HepG2 (cell line): Measurements from ENCODE around the gene ADD2. TPM values are rescaled to one million over a fixed set of nuclear protein-coding genes. Genes with fewer than 3 reads are reported as not detected.
A peak's percentile ranks its signal among the peaks of the same experiment; 100 is the strongest.

Source experiments
- ATAC-seq: fragments of 200-7000 bp; cut with Tn5 transposase; 3 replicates; pipeline ENCODE4 v1.9.1; 2020; ENCODE audit warnings: mild to moderate bottlenecking, moderate library complexity
- BruUV-seq: library from RNA; stranded (reverse); fragments of 400-500 nt; replicated peaks from 2 replicates; lab custom pipeline; 2021; lab: Mats Ljungman, UMichigan
- CTCF ChIA-PET: fragments of 300-600 bp; formaldehyde crosslinking; extraction: SDS; loops from one replicate; lab custom pipeline; 2021; ENCODE audit warnings: low total read pairs, inconsistent platforms, low intra/inter-chr PET ratio; lab: Yijun Ruan, JAX
- POLR2A ChIA-PET: fragments of 350-600 bp; sonication (Branson Sonifier 250); formaldehyde crosslinking; loops from one replicate; lab custom pipeline; 2020; ENCODE audit warnings: antibody characterized with exemption, inconsistent platforms; lab: Yijun Ruan, JAX
- DNase-seq: peaks from one replicate; pipeline ENCODE4 v3.0.0-alpha.2; 2015; ENCODE audit warnings: low spot score
- FAIRE-seq: peaks from 3 replicates; lab custom pipeline; 2011; peaks lifted over from hg19 to GRCh38; lab: Jason Lieb, UNC
- H2AFZ ChIP-seq: one replicate; pipeline ENCODE4 v1.6.1; 2011; ENCODE audit warnings: low read length, inconsistent platforms
- H3K27ac ChIP-seq: fragments of 300-600 bp; 3 replicates; pipeline ENCODE4 v1.8.0; 2011; ENCODE audit warnings: mixed run types, mild to moderate bottlenecking, mixed read lengths, low read length, inconsistent platforms; ENCODE audit not compliant: insufficient read depth; ENCODE audit errors: extremely low read length
- H3K27me3 ChIP-seq, 2 experiments: fragments of 200-600 bp in 1 of 2; 2 replicates in 1 of 2; 3 replicates in 1 of 2; pipeline versions ENCODE4 v1.6.0 to v1.8.0; 2011; ENCODE audit warnings: low read length in 2 of 2, mild to moderate bottlenecking in 2 of 2, moderate library complexity in 2 of 2, inconsistent platforms in 1 of 2; ENCODE audit not compliant: insufficient read depth in 2 of 2, control insufficient read depth in 1 of 2
- H3K36me3 ChIP-seq, 2 experiments: fragments of 200-600 bp in 1 of 2; replicated peaks in 1 of 2; 2 replicates in 1 of 2; 3 replicates in 1 of 2; pipeline versions ENCODE4 v1.5.1 to v1.8.0; 2011; ENCODE audit warnings: low read length in 2 of 2, inconsistent platforms in 1 of 2; ENCODE audit not compliant: insufficient read depth in 2 of 2, control insufficient read depth in 1 of 2
- H3K4me1 ChIP-seq: 2 replicates; pipeline ENCODE4 v1.5.1; 2012; ENCODE audit warnings: low read length, inconsistent platforms; ENCODE audit not compliant: insufficient read depth
- H3K4me2 ChIP-seq: 2 replicates; pipeline ENCODE4 v1.6.0; 2011; ENCODE audit warnings: low read depth, low read length, inconsistent platforms
- H3K4me3 ChIP-seq, 3 experiments: fragments of 200-600 bp in 1 of 3; sonication (generic), shearing (Covaris generic) in 1 of 3; replicated peaks in 1 of 3; 2 replicates each; pipeline ENCODE4 v1.5.1; 2011 to 2016; ENCODE audit warnings: low read length in 3 of 3, inconsistent platforms in 2 of 3, low read depth in 2 of 3, mild to moderate bottlenecking in 2 of 3, control low read depth in 1 of 3, mixed read lengths in 1 of 3; ENCODE audit not compliant: insufficient read depth in 1 of 3
- H3K79me2 ChIP-seq: one replicate; pipeline ENCODE4 v1.6.1; 2011; ENCODE audit warnings: low read length, inconsistent platforms; ENCODE audit not compliant: insufficient read depth
- H3K9ac ChIP-seq: 2 replicates; pipeline ENCODE4 v1.6.0; 2011; ENCODE audit warnings: mild to moderate bottlenecking, low read depth, low read length, inconsistent platforms; ENCODE audit not compliant: insufficient read depth
- H3K9me3 ChIP-seq: 2 replicates; pipeline ENCODE4 v1.5.1; 2012; ENCODE audit warnings: mild to moderate bottlenecking, low read length
- H4K20me1 ChIP-seq: 2 replicates; pipeline ENCODE4 v1.6.0; 2011; ENCODE audit warnings: inconsistent platforms, mild to moderate bottlenecking, low read length, moderate library complexity; ENCODE audit not compliant: insufficient read depth
- FOXA3 ChIP-seq: IDR thresholded peaks from 2 replicates; pipeline ENCODE4 v1.6.1; 2016; ENCODE audit warnings: missing genetic modification reagents, missing compliant biosample characterization
- SIN3B ChIP-seq: fragments of 150-350 bp; IDR thresholded peaks from 2 replicates; pipeline ENCODE4 v1.6.1; 2014; ENCODE audit warnings: low read length
- SIX1 ChIP-seq: sonication (generic); formaldehyde crosslinking; IDR thresholded peaks from 2 replicates; pipeline ENCODE4 v1.4.0; 2020; ENCODE audit warnings: missing genetic modification reagents, borderline replicate concordance
- TOE1 ChIP-seq: sonication (generic); formaldehyde crosslinking; IDR thresholded peaks from 2 replicates; pipeline ENCODE4 v1.4.0; 2020; ENCODE audit warnings: mild to moderate bottlenecking, missing genetic modification reagents
- ZNF160 ChIP-seq: sonication (generic); formaldehyde crosslinking; IDR thresholded peaks from 2 replicates; pipeline ENCODE4 v1.8.0; 2022; ENCODE audit warnings: mild to moderate bottlenecking, inconsistent platforms, missing genetic modification reagents
- ZNF501 ChIP-seq: sonication (generic); formaldehyde crosslinking; IDR thresholded peaks from 2 replicates; pipeline ENCODE4 v1.5.1; 2020; ENCODE audit warnings: mild to moderate bottlenecking, moderate library complexity, missing genetic modification reagents
- ZNF629 ChIP-seq: sonication (generic); formaldehyde crosslinking; conservative IDR thresholded peaks from 2 replicates; pipeline ENCODE4 v1.5.0; 2020; ENCODE audit warnings: missing genetic modification reagents
- ZNF670 ChIP-seq: sonication (generic); formaldehyde crosslinking; IDR thresholded peaks from 2 replicates; pipeline ENCODE4 v1.8.0; 2022; ENCODE audit warnings: mild to moderate bottlenecking, missing genetic modification reagents, borderline replicate concordance
- WGBS: methylation state at CpG from one replicate; pipeline ENCODE4 v1.1.6; 2017; ENCODE audit warnings: low lambda C conversion rate; 5-methylcytosine and 5-hydroxymethylcytosine counted together
- in situ Hi-C: cut with HindIII; loops from 2 replicates; pipeline ENCODE4 v1.10.0; 2017; ENCODE audit warnings: low pct_unique_long_range_greater_than_20kb; ENCODE audit not compliant: extremely low pct_ligation_motif_present
- intact Hi-C: fragments of 100-400 bp; cut with micrococcal nuclease; formaldehyde crosslinking; loops from one replicate; pipeline ENCODE4 v1.10.0; 2022; ENCODE audit not compliant: unreplicated experiment
- polyA plus RNA-seq, 8 experiments: library from polyadenylated mRNA; depleted of rRNA in 3 of 8; stranded (reverse) in 7 of 8; unstranded in 1 of 8; fragments of >200 nt; fragmentation: Illumina TruSeq in 4 of 8; extraction: Trizol in 4 of 8; gene quantifications; 2 replicates each; pipeline versions ENCODE4 v1.2.1 to v1.2.3, GENCODE V29; 2011 to 2016; ENCODE audit warnings: low read depth in 4 of 8, missing spikeins in 1 of 8, mixed read lengths in 1 of 8; ENCODE audit not compliant: insufficient read depth in 1 of 8
- total RNA-seq, 5 experiments: library from RNA; depleted of rRNA; stranded (reverse); fragments of >200 nt; fragmentation: Illumina TruSeq; extraction: Trizol; gene quantifications; 2 replicates each; pipeline ENCODE4 v1.2.3, GENCODE V29; 2016; ENCODE audit warnings: low read depth in 1 of 5
- TF ChIP-seq, protein P1 (sequence below): IDR thresholded peaks from 2 replicates; pipeline ENCODE4 v1.6.1; 2012; ENCODE audit warnings: low read length, improper control_type of control experiment
- TF ChIP-seq, protein P2 (sequence below): sonication (generic); formaldehyde crosslinking; IDR thresholded peaks from 2 replicates; pipeline ENCODE4 v1.4.0; 2020; ENCODE audit warnings: missing genetic modification reagents, mild to moderate bottlenecking, borderline replicate concordance

The ADD2 gene
- total and polyA plus RNA-seq, 2 of the 13 experiments (the other 11 are each of a cell fraction or from before 2014, with no cell fraction given), result 0.05 to 0.13 TPM

DNA sequence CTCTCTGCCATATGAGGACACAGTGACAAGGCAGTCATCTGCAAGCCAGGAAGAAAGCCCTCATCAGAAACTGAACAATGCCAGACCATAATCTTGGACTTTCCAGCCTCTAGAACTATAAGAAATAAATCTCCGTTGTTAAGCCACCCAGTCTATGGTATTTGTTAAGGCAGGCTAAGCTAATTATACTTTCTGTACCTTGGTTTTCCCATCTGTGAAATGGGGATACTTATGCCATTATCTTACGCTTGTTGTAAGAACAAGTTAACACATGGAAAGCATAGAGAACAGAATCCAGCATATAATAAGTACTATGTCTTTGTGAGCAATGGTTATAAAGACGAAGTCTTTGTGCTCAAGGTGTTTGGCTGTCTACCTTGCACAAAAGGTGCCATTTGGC, 8.3 kb upstream of the ADD2 start:
- WGBS, result 22% methylated on average over 3 of the region's 3 CpGs
- H3K27ac ChIP-seq, result no peak overlapping the region
- in situ Hi-C loops (no loop called here), intact Hi-C loops (no loop called here)
- no peak overlapping the region for H3K9ac ChIP-seq
- ATAC-seq (no peak), FAIRE-seq (no peak), DNase-seq (no peak)
- H4K20me1 ChIP-seq, result no peaks in the 10 kb centered on the region
- H3K9me3 ChIP-seq, result no peaks in the 10 kb centered on the region
- no peaks in the 10 kb centered on the region for H3K4me1 ChIP-seq
- H3K4me3 ChIP-seq, result no peak overlapping the region
- no TSS peak for BruUV-seq
- ChIA-PET CTCF (no interaction called here), POLR2A (no interaction called here)
- H3K36me3 ChIP-seq, result no peaks in the 10 kb centered on the region
- H3K27me3 ChIP-seq, result peaks cover 0 to 23% of the 10 kb centered on the region in 2 experiments; a peak in 2 of 5 replicates
- no peak overlapping the region for H3K4me2 ChIP-seq
- TF ChIP-seq ZNF501 (CRISPR knock-in tag), result no peak
- peak; percentile 50 for TF ChIP-seq ZNF629 (CRISPR knock-in tag)
- TF ChIP-seq TOE1, result no peak
- no peak overlapping the region for H2AFZ ChIP-seq
- no peaks in the 10 kb centered on the region for H3K79me2 ChIP-seq

DNA sequence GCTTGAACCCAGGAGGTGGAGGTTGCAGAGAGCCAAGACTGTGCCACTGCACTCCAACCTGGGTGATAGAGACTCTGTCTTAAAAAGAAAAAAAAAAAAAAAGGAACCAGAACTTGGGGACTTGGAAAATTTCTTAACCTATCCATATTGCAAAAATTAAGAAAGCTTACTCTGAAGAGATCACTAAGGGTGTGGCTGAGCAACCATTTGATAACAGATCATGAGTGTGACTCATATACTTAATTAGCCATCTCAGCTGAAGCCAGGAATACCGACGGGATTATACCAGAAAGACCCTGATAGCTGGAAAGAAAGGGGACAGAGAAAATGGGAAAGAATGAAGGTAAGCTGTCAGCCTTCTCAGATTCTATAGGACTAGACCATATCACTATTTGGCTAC, 7.1 kb upstream of the ADD2 start:
- no peak for ATAC-seq
- Histone ChIP-seq H2AFZ (no peak overlapping the region), H3K27ac (no peak overlapping the region), H3K79me2 (no peaks in the 10 kb centered on the region), H3K4me1 (no peaks in the 10 kb centered on the region), H4K20me1 (no peaks in the 10 kb centered on the region), H3K4me2 (no peak overlapping the region), H3K36me3 (no peaks in the 10 kb centered on the region), H3K9me3 (no peaks in the 10 kb centered on the region), H3K4me3 (no peak overlapping the region), H3K27me3 (peaks cover 0 to 26% of the 10 kb centered on the region in 2 experiments; a peak in 2 of 5 replicates), H3K9ac (no peak overlapping the region)
- no peak for FAIRE-seq
- ChIA-PET CTCF (no interaction called here), POLR2A (no interaction called here)
- WGBS, result 1% methylated on average over 2 of the region's 2 CpGs
- in situ Hi-C loops (no loop called here), intact Hi-C loops (no loop called here)
- no TSS peak for BruUV-seq
- DNase-seq, result no peak
- TF ChIP-seq SIX1 (CRISPR knock-in tag) (no peak), SIN3B (no peak), ZNF670 (no peak), FOXA3 (no peak), ZNF160 (CRISPR knock-in tag) (no peak)
- TF ChIP-seq, protein P1, sequence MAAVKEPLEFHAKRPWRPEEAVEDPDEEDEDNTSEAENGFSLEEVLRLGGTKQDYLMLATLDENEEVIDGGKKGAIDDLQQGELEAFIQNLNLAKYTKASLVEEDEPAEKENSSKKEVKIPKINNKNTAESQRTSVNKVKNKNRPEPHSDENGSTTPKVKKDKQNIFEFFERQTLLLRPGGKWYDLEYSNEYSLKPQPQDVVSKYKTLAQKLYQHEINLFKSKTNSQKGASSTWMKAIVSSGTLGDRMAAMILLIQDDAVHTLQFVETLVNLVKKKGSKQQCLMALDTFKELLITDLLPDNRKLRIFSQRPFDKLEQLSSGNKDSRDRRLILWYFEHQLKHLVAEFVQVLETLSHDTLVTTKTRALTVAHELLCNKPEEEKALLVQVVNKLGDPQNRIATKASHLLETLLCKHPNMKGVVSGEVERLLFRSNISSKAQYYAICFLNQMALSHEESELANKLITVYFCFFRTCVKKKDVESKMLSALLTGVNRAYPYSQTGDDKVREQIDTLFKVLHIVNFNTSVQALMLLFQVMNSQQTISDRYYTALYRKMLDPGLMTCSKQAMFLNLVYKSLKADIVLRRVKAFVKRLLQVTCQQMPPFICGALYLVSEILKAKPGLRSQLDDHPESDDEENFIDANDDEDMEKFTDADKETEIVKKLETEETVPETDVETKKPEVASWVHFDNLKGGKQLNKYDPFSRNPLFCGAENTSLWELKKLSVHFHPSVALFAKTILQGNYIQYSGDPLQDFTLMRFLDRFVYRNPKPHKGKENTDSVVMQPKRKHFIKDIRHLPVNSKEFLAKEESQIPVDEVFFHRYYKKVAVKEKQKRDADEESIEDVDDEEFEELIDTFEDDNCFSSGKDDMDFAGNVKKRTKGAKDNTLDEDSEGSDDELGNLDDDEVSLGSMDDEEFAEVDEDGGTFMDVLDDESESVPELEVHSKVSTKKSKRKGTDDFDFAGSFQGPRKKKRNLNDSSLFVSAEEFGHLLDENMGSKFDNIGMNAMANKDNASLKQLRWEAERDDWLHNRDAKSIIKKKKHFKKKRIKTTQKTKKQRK, result no peak
- TF ChIP-seq, protein P2, sequence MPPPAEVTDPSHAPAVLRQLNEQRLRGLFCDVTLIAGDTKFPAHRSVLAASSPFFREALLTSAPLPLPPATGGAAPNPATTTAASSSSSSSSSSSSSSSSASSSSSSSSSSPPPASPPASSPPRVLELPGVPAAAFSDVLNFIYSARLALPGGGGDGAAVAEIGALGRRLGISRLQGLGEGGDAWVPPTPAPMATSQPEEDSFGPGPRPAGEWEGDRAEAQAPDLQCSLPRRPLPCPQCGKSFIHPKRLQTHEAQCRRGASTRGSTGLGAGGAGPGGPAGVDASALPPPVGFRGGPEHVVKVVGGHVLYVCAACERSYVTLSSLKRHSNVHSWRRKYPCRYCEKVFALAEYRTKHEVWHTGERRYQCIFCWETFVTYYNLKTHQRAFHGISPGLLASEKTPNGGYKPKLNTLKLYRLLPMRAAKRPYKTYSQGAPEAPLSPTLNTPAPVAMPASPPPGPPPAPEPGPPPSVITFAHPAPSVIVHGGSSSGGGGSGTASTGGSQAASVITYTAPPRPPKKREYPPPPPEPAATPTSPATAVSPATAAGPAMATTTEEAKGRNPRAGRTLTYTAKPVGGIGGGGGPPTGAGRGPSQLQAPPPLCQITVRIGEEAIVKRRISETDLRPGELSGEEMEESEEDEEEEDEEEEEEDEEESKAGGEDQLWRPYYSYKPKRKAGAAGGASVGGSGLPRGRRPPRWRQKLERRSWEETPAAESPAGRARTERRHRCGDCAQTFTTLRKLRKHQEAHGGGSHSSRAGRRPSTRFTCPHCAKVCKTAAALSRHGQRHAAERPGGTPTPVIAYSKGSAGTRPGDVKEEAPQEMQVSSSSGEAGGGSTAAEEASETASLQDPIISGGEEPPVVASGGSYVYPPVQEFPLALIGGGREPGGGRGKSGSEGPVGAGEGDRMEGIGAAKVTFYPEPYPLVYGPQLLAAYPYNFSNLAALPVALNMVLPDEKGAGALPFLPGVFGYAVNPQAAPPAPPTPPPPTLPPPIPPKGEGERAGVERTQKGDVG, result no peak
